GM19193 (cell line): ENCODE data around the gene OR8B12.

Source experiments
- POLR2A ChIP-seq: IDR thresholded peaks from 4 replicates; pipeline ENCODE4 v1.6.1; 2011; ENCODE audit not compliant: insufficient read depth, insufficient read length; ENCODE audit errors: extremely low read depth

The OR8B12 gene

GRCh38 chr11:124543554-124543953 is at the start of gene OR8B12:
Gene OR8B12, minus strand, starts transcription at chr11:124543654. Its CDS starts 0 bp downstream, at chr11:124543654.
- TF ChIP-seq POLR2A, result no peak

- TF ChIP-seq POLR2A, result no peak
Measured at GRCh38 chr11:124592627-124593026, 49.2 kb upstream of the OR8B12 start.

DNA sequence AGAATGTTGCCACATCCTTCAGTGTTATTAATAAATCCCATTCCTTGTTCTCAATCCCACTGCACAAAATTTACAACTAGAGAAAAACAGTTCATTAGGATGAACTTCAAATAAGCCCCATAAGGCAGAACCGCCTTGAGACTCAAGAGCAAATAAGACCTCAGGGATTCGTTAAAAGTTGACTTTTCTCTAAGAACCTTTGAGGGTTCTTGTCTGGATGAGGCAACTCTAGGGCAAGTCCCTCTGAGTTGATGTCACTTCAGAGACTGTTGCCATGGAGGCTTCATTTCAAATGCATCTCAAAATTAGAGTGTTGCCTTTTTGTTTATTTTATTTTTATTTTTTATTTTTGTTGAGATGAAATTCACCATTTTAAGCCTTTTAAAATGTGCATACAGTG is 48.0 kb upstream of the OR8B12 start:
- TF ChIP-seq POLR2A, result no peak

- no peak for TF ChIP-seq POLR2A
Measured at GRCh38 chr11:124586238-124586860, 42.9 kb upstream of the OR8B12 start.

DNA sequence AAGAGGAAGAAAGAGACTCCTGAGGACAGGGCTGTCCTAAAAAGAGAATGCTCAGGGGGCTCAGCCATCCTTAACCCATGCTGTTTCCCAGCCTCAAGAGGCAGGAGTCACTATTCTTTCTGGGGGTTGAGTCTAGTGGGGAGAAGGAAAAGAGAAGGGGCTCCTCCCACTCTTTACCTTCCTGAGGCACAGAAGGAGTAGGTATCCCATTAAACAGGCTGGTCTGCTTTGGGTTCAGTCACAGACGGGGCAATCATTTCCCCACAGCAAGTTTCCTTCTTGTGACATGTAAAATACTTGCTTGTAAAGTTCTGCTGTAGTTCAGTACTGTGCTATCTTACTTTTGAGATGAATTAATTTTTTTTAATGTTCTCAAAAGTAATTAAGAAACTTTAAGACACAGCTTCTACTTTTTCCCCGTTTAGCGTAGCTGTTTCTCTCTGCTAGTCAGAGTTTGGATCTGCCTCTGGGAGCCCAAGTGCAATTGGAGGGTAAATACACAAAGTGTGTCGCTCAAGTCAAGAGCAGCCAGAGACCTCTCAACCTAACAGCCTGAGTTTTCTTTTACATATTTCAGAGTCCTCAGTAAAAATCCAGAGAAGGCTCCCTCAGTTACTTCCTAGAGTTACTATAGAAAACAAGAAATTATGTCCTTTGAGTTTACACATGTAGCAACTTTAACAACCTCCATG is 41.4 kb upstream of the OR8B12 start:
- TF ChIP-seq POLR2A, result no peak

DNA sequence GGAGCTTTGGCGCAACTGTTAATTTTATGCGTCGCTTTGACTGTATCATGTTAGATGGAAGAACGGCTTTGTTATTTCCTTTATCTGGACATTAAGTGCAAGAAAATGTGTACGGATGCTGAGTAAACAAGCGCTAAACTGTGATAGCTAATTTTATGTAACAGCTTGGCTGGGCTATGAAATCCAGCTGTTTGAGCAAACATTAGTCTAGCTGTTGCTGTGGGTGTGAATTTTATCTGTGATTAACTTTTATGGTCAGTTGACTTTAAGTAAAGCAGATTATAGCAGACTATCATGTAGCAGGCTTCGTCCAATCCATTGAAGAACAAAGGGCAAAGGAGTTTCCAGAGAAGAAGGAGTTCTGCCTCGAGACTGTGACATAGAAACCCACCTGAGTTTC is 40.3 kb upstream of the OR8B12 start:
- no peak for TF ChIP-seq POLR2A

- TF ChIP-seq POLR2A, result no peak
Measured at GRCh38 chr11:124582565-124582964, 39.1 kb upstream of the OR8B12 start.

- no peak for TF ChIP-seq POLR2A
Measured at GRCh38 chr11:124581817-124582216, 38.4 kb upstream of the OR8B12 start.

GRCh38 chr11:124578761-124579160 is 35.3 kb upstream of the OR8B12 start:
- no peak for TF ChIP-seq POLR2A

GRCh38 chr11:124577716-124578427 is 34.4 kb upstream of the OR8B12 start:
- TF ChIP-seq POLR2A, result no peak

GRCh38 chr11:124570160-124570559 is 26.7 kb upstream of the OR8B12 start:
- TF ChIP-seq POLR2A, result no peak

- TF ChIP-seq POLR2A, result no peak
Measured at GRCh38 chr11:124569697-124570096, 26.2 kb upstream of the OR8B12 start, which contains the start of gene OR8A1. Gene OR8A1, plus strand, starts transcription at chr11:124569997. Its CDS starts 123 bp downstream, at chr11:124570120.

DNA sequence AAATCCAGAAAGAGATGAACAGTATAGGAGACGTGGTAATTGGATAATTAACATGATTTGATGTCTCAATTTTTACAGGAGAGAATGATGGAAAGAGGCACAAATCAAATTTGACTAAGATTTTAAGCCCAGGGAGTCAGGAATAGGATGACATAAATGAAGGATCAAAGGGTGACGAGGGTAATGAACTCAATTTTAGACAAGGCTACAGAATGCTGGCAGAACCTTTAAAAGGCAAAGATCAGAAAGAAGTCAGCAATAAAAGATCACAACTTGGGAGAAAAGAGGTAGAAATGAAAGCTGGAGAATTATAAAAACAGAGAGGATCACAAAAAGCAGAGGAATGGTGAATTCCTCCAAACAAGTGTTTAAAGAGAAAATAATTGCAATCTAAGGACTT is 13.4 kb upstream of the OR8B12 start:
- TF ChIP-seq POLR2A, result no peak

- no peak for TF ChIP-seq POLR2A
Measured at GRCh38 chr11:124551987-124552386, 8.5 kb upstream of the OR8B12 start.

- no peak for TF ChIP-seq POLR2A
Measured at GRCh38 chr11:124551189-124551588, 7.7 kb upstream of the OR8B12 start.

- TF ChIP-seq POLR2A, result no peak
Measured at GRCh38 chr11:124543145-124543544, 309 bp downstream of the OR8B12 start.
